CD8-positive, alpha-beta memory T cell (primary cell): Measurements from ENCODE around the gene GSTA4. TPM values are rescaled to one million over a fixed set of nuclear protein-coding genes. Genes with fewer than 3 reads are reported as not detected.

ENCODE experiments used
- CTCF ChIA-PET: fragments of 350-600 bp; sonication (Branson Sonifier 250); formaldehyde crosslinking; loops from one replicate; lab custom pipeline; 2021; ENCODE audit warnings: antibody characterized with exemption; lab: Charles Lee
- POLR2A ChIA-PET: fragments of 350-600 bp; sonication (Branson Sonifier 250); formaldehyde crosslinking; loops from one replicate; lab custom pipeline; 2021; ENCODE audit warnings: antibody characterized with exemption; lab: Charles Lee
- DNase-seq, 5 donors: peaks; one replicate each; pipeline versions ENCODE4 v3.0.0 to v3.0.0-alpha.2; 2020 to 2022; ENCODE audit warnings: mixed read lengths in 1 of 5
- H3K27ac ChIP-seq: one replicate; pipeline ENCODE4 v1.7.0; 2013; ENCODE audit warnings: low read depth, mild to moderate bottlenecking, low read length, moderate library complexity
- H3K27me3 ChIP-seq: 2 replicates; pipeline ENCODE4 v1.7.0; 2013; ENCODE audit warnings: low read length, mild to moderate bottlenecking; ENCODE audit not compliant: insufficient read depth, poor library complexity, severe bottlenecking
- H3K36me3 ChIP-seq: 2 replicates; pipeline ENCODE4 v1.7.0; 2013; ENCODE audit warnings: mild to moderate bottlenecking, low read length, moderate library complexity; ENCODE audit not compliant: insufficient read depth
- H3K4me1 ChIP-seq: 2 replicates; pipeline ENCODE4 v1.7.0; 2013; ENCODE audit warnings: mild to moderate bottlenecking, low read length, moderate library complexity; ENCODE audit not compliant: insufficient read depth
- H3K4me3 ChIP-seq: 2 replicates; pipeline ENCODE4 v1.7.0; 2013; ENCODE audit warnings: mild to moderate bottlenecking, low read length
- H3K9me3 ChIP-seq: 2 replicates; pipeline ENCODE4 v1.7.0; 2013; ENCODE audit warnings: mild to moderate bottlenecking, low read length
- H3K27ac Mint-ChIP-seq, 8 donors: one replicate each; pipeline ENCODE4 v1.8.0; 2020 to 2021; ENCODE audit warnings: mixed read lengths in 8 of 8, mild to moderate bottlenecking in 6 of 8, inconsistent platforms in 3 of 8, moderate library complexity in 3 of 8
- H3K27me3 Mint-ChIP-seq, 2 donors: one replicate each; pipeline ENCODE4 v1.8.0; 2020 to 2021; ENCODE audit warnings: mixed read lengths in 2 of 2, mild to moderate bottlenecking in 1 of 2, moderate library complexity in 1 of 2
- H3K36me3 Mint-ChIP-seq, 3 donors: one replicate each; pipeline ENCODE4 v1.8.0; 2020 to 2021; ENCODE audit warnings: mixed read lengths in 3 of 3, inconsistent platforms in 1 of 3, mild to moderate bottlenecking in 1 of 3
- H3K4me1 Mint-ChIP-seq, 3 donors: one replicate each; pipeline ENCODE4 v1.8.0; 2020 to 2021; ENCODE audit warnings: mixed read lengths in 3 of 3, inconsistent platforms in 1 of 3, mild to moderate bottlenecking in 1 of 3
- H3K4me3 Mint-ChIP-seq, 7 donors: one replicate each; pipeline ENCODE4 v1.8.0; 2020 to 2021; ENCODE audit warnings: mixed read lengths in 7 of 7, mild to moderate bottlenecking in 6 of 7, moderate library complexity in 4 of 7, inconsistent platforms in 2 of 7
- H3K9me3 Mint-ChIP-seq, 5 donors: one replicate each; pipeline ENCODE4 v1.8.0; 2020 to 2022; ENCODE audit warnings: mixed read lengths in 5 of 5, mild to moderate bottlenecking in 3 of 5, moderate library complexity in 2 of 5, inconsistent platforms in 1 of 5
- polyA plus RNA-seq: library from polyadenylated mRNA; unstranded; fragments of 300-500 nt; fragmentation: Illumina TruSeq; gene quantifications from one replicate; pipeline ENCODE4 v1.2.3, GENCODE V29; 2021
- total RNA-seq, 2 experiments: library from RNA; stranded (reverse); gene quantifications; one replicate each; pipeline ENCODE4 v1.2.3, GENCODE V29; 2021

The GSTA4 gene
- total and polyA plus RNA-seq, 3 experiments from 2014 or later: 4.6 to 4.9 (median 4.9) TPM

DNA sequence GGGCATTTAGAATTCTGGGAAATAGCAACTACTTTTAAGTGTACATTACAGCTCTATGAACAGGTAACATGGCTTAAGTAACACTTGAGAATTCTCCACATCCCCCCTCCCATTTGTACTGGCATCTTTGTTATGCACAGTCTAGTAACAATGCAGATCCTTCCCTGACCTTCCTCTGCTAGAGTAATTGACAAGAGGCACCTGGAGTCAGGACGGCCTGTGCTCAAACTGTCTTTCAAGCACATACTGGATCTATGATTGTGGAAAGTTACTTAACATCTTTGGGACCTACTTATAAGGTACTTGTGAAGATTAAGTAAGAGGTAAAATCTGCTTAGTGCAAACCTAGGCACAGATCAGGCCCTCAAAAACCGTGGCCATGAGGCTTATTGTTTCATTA, 63.7 kb downstream of the GSTA4 start:
- no peak overlapping the region for H3K4me3 Mint-ChIP-seq
- H3K9me3 Mint-ChIP-seq: peaks cover 0 to 2% (median 0%) of the 10 kb centered on the region in 5 donors
- H3K27ac ChIP-seq: no peak overlapping the region
- H3K4me3 ChIP-seq: no peak overlapping the region
- H3K4me1 ChIP-seq: no peaks in the 10 kb centered on the region
- POLR2A ChIA-PET: no interaction called here
- no peaks in the 10 kb centered on the region for H3K36me3 ChIP-seq
- H3K27me3 Mint-ChIP-seq: peaks cover 5 to 22% of the 10 kb centered on the region in 2 donors
- peaks cover 0 to 15% (median 0%) of the 10 kb centered on the region in 3 donors for H3K36me3 Mint-ChIP-seq
- H3K9me3 ChIP-seq: no peaks in the 10 kb centered on the region
- no peaks in the 10 kb centered on the region for H3K27me3 ChIP-seq
- H3K4me1 Mint-ChIP-seq: no peaks in the 10 kb centered on the region
- CTCF ChIA-PET: interaction anchor here (0.7 kb wide), 1 partner anchor 738 kb away, joined by 3 read pairs; no protein-coding TSS in a partner anchor
- DNase-seq: no peak
- peak overlapping the region in 1 of 8 donors; percentile 1 for H3K27ac Mint-ChIP-seq

DNA sequence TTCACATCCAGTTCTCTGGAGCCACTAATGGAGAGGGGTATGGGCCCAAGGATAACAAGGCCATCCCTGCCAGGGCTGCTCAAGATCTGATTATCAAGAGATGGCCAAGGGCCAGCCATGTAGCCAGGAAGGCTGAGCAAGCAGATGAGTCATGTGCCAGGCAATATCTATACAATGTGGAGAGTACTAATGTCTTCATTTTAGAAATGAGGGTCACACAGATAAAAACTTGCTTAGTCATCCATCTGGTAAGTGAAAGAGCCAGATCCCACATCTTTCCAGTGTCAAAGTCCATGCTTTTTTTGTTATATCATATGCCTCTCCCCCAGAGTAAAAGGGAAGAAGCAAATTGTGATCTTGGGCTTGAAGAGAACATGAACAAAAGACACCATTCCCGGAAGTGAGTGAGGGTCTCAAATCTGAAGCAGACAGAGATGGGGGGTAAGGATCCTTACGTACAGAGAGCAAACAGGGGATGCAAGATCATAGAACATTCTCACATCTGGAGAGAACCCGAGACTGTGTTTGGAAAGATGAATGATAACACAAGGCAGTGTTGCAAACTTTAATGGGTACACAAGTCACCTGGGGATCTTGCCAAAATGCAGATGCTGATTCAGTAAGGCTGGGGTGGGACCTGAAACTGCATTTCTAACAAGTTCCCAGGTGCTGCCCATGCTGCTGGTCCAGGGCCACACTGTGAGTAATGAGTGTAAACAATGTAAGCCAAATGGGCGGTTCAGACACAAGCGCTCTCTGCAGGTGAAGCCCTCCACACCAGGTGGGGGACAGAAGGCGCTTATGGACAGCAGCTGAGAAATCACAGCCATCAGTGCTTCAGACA, 65.5 kb downstream of the GSTA4 start:
- peaks cover 0 to 2% (median 0%) of the 10 kb centered on the region in 5 donors for H3K9me3 Mint-ChIP-seq
- POLR2A ChIA-PET: no interaction called here
- H3K27me3 Mint-ChIP-seq: peaks cover 10 to 26% of the 10 kb centered on the region in 2 donors
- CTCF ChIA-PET: no interaction called here
- no peak overlapping the region for H3K4me3 Mint-ChIP-seq
- no peak overlapping the region for H3K4me3 ChIP-seq
- no peaks in the 10 kb centered on the region for H3K4me1 ChIP-seq
- no peaks in the 10 kb centered on the region for H3K4me1 Mint-ChIP-seq
- H3K9me3 ChIP-seq: no peaks in the 10 kb centered on the region
- DNase-seq: no peak
- no peaks in the 10 kb centered on the region for H3K36me3 ChIP-seq
- H3K27ac Mint-ChIP-seq: no peak overlapping the region
- H3K27me3 ChIP-seq: no peaks in the 10 kb centered on the region
- H3K36me3 Mint-ChIP-seq: peaks cover 0 to 15% (median 0%) of the 10 kb centered on the region in 3 donors
- H3K27ac ChIP-seq: no peak overlapping the region

Other genes with a start within 250 kb of the GSTA4 start
- not detected for gene GSTA2, start 231.8 kb downstream of the GSTA4 start, total RNA-seq
- gene GSTA2, start 231.8 kb downstream of the GSTA4 start, polyA plus RNA-seq: not detected
- gene GSTA1, start 191.5 kb downstream of the GSTA4 start, total RNA-seq: not detected
- not detected for gene GSTA1, start 191.5 kb downstream of the GSTA4 start, polyA plus RNA-seq
- gene GSTA5, start 154.5 kb downstream of the GSTA4 start, total RNA-seq: not detected
- not detected for gene GSTA5, start 154.5 kb downstream of the GSTA4 start, polyA plus RNA-seq
- gene GSTA3, start 85.6 kb downstream of the GSTA4 start, total RNA-seq: not detected
- not detected for gene GSTA3, start 85.6 kb downstream of the GSTA4 start, polyA plus RNA-seq
- 1 to 10 TPM; 7.4 to 7.7 TPM for gene CILK1, start 66.5 kb upstream of the GSTA4 start, total RNA-seq
- 5.5 TPM for gene CILK1, start 66.5 kb upstream of the GSTA4 start, polyA plus RNA-seq
- gene FBXO9, start 70.1 kb upstream of the GSTA4 start, total RNA-seq: 10 to 100 TPM; 62.7 to 71.2 TPM
- 57.3 TPM for gene FBXO9, start 70.1 kb upstream of the GSTA4 start, polyA plus RNA-seq
- not detected for gene GCM1, start 153.6 kb upstream of the GSTA4 start, total RNA-seq
- gene GCM1, start 153.6 kb upstream of the GSTA4 start, polyA plus RNA-seq: not detected